Loucy (cell line): ENCODE results near the gene LCA5.

Experiments
- H2AFZ ChIP-seq: fragments of 200-600 bp; sonication (generic); 2 replicates; pipeline ENCODE4 v1.6.0; 2016; ENCODE audit warnings: antibody characterized with exemption, mild to moderate bottlenecking, low read length, moderate library complexity
- H3F3A ChIP-seq: fragments of 200-600 bp; 2 replicates; pipeline ENCODE4 v1.6.0; 2016; ENCODE audit warnings: antibody characterized with exemption, low read depth, mild to moderate bottlenecking
- H3K27me3 ChIP-seq: fragments of 200-600 bp; sonication (generic); 2 replicates; pipeline ENCODE4 v1.6.1; 2014; ENCODE audit warnings: low read length, mild to moderate bottlenecking; ENCODE audit not compliant: insufficient read depth, poor library complexity, severe bottlenecking
- H3K36me3 ChIP-seq: fragments of 200-600 bp; sonication (generic); 2 replicates; pipeline ENCODE4 v1.6.1; 2016; ENCODE audit warnings: low read length; ENCODE audit not compliant: insufficient read depth
- H3K4me1 ChIP-seq: fragments of 200-600 bp; sonication (generic); 2 replicates; pipeline ENCODE4 v1.5.1; 2014; ENCODE audit warnings: low read length, mild to moderate bottlenecking; ENCODE audit not compliant: insufficient read depth, poor library complexity, severe bottlenecking
- H3K4me2 ChIP-seq: fragments of 200-600 bp; sonication (generic); 2 replicates; pipeline ENCODE4 v1.6.0; 2014; ENCODE audit warnings: antibody characterized with exemption, low read length, low read depth, mild to moderate bottlenecking; ENCODE audit not compliant: poor library complexity, severe bottlenecking
- H3K4me3 ChIP-seq: fragments of 200-600 bp; sonication (generic); 2 replicates; pipeline ENCODE4 v1.5.1; 2014; ENCODE audit warnings: low read length, mild to moderate bottlenecking, mixed read lengths; ENCODE audit not compliant: poor library complexity, severe bottlenecking
- H3K79me2 ChIP-seq: fragments of 200-600 bp; sonication (generic); 2 replicates; pipeline ENCODE4 v1.6.1; 2014; ENCODE audit warnings: low read length; ENCODE audit not compliant: insufficient read depth
- H3K9ac ChIP-seq: fragments of 200-600 bp; sonication (generic); 2 replicates; pipeline ENCODE4 v1.6.0; 2014; ENCODE audit warnings: mild to moderate bottlenecking, low read depth, low read length, moderate library complexity; ENCODE audit not compliant: poor library complexity, severe bottlenecking
- H3K9me2 ChIP-seq: fragments of 200-600 bp; sonication (generic); replicated peaks from 2 replicates; pipeline ENCODE4 v1.6.1; 2016; ENCODE audit warnings: low read depth, low read length, mixed read lengths
- H3K9me3 ChIP-seq: fragments of 200-600 bp; sonication (generic); 2 replicates; pipeline ENCODE4 v1.6.1; 2014; ENCODE audit warnings: mild to moderate bottlenecking, antibody characterized with exemption, low read length, low read depth; ENCODE audit not compliant: insufficient read depth
- H4K20me1 ChIP-seq: fragments of 200-600 bp; sonication (generic); 2 replicates; pipeline ENCODE4 v1.6.0; 2014; ENCODE audit warnings: antibody characterized with exemption, low read length, mild to moderate bottlenecking; ENCODE audit not compliant: insufficient read depth, poor library complexity, severe bottlenecking
- CTCF ChIP-seq: fragments of 200-600 bp; sonication (generic); conservative IDR thresholded peaks from 2 replicates; pipeline ENCODE4 v1.5.1; 2014; ENCODE audit warnings: mild to moderate bottlenecking, antibody characterized with exemption, low read length
- EZH2phosphoT487 ChIP-seq: fragments of 200-600 bp; IDR thresholded peaks from 2 replicates; pipeline ENCODE4 v1.6.1; 2018; ENCODE audit warnings: antibody characterized with exemption, mild to moderate bottlenecking, moderate library complexity, borderline replicate concordance

LCA5 gene

GRCh38 chr6:79510707-79511106 is 26.5 kb downstream of the LCA5 start:
- Histone ChIP-seq H3K27me3 (no peaks in the 10 kb centered on the region), H2AFZ (no peak overlapping the region), H3K9me3 (no peaks in the 10 kb centered on the region), H3K4me1 (no peaks in the 10 kb centered on the region), H3K36me3 (no peaks in the 10 kb centered on the region), H4K20me1 (no peaks in the 10 kb centered on the region), H3F3A (no peaks in the 10 kb centered on the region), H3K4me3 (no peak overlapping the region), H3K9ac (no peak overlapping the region), H3K79me2 (no peaks in the 10 kb centered on the region), H3K9me2 (0 out of 2 replicates have a peak, but pooled peaks cover 3% of the 10 kb centered on the region), H3K4me2 (no peak overlapping the region)
- TF ChIP-seq EZH2phosphoT487 (no peak), CTCF (no peak)

GRCh38 chr6:79506251-79506650 is 31.0 kb downstream of the LCA5 start:
- Histone ChIP-seq H3K9me3 (no peaks in the 10 kb centered on the region), H3K9me2 (no peaks in the 10 kb centered on the region), H3F3A (no peaks in the 10 kb centered on the region), H3K4me2 (no peak overlapping the region), H3K4me3 (no peak overlapping the region), H3K27me3 (no peaks in the 10 kb centered on the region), H3K36me3 (no peaks in the 10 kb centered on the region), H3K79me2 (no peaks in the 10 kb centered on the region), H4K20me1 (no peaks in the 10 kb centered on the region), H3K4me1 (no peaks in the 10 kb centered on the region), H3K9ac (no peak overlapping the region), H2AFZ (no peak overlapping the region)
- TF ChIP-seq CTCF (no peak), EZH2phosphoT487 (no peak)

- Histone ChIP-seq H3K27me3 (no peaks in the 10 kb centered on the region), H3K4me2 (no peak overlapping the region), H3K9me2 (no peaks in the 10 kb centered on the region), H3K4me3 (no peak overlapping the region), H3F3A (no peaks in the 10 kb centered on the region), H3K79me2 (no peaks in the 10 kb centered on the region), H3K9ac (no peak overlapping the region), H3K9me3 (no peaks in the 10 kb centered on the region), H3K36me3 (no peaks in the 10 kb centered on the region), H3K4me1 (no peaks in the 10 kb centered on the region), H4K20me1 (no peaks in the 10 kb centered on the region), H2AFZ (no peak overlapping the region)
- TF ChIP-seq EZH2phosphoT487 (no peak), CTCF (no peak)
Observed at GRCh38 chr6:79504372-79504771, 32.9 kb downstream of the LCA5 start.
